HG03025 (cell line): ENCODE results near the gene CIT.
"Not testable (repeated sequence)": the region's sequence is repeated elsewhere in the genome, so short reads cannot be mapped to it uniquely, and the experiment has no call there.

Source experiments
- ATAC-seq: cut with Tn5 transposase; IDR thresholded peaks from one replicate; pipeline ENCODE4 v1.9.1; 2021; ENCODE audit warnings: mild to moderate bottlenecking, moderate library complexity; ENCODE audit not compliant: unreplicated experiment, low FRiP score

The CIT gene

GRCh38 chr12:119664642-119665041 is 212.5 kb downstream of the CIT start:
- ATAC-seq, result no peak

- no peak for ATAC-seq
Observed at GRCh38 chr12:119661882-119662281, 215.2 kb downstream of the CIT start.

- no peak for ATAC-seq
Observed at GRCh38 chr12:119660076-119660475, 217.0 kb downstream of the CIT start.

- ATAC-seq, result no peak
Observed at GRCh38 chr12:119659289-119659897, 217.7 kb downstream of the CIT start.

- ATAC-seq, result not testable (repeated sequence)
Observed at GRCh38 chr12:119658166-119658565, 219.0 kb downstream of the CIT start.

- ATAC-seq, result not testable (repeated sequence)
Observed at GRCh38 chr12:119657001-119657400, 220.1 kb downstream of the CIT start.

DNA sequence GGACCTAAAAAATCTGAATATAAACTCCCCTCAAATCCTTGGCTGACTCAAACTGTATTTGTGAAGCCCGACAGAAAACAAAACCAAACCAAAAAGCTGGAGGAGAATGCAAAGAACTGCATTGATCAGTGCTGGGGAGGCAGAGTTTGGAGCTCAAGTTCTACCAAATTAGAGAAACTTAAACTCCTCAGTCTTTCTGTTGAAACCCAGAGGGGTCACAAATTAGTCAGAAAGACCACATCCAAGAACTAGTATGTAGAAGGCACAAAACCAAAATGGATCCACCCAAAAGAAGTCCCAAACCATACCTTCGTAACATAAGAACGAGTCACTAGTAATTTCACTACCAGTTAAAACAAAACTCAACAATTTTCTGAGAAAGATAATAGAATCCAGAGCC is 224.5 kb downstream of the CIT start:
- ATAC-seq, result no peak

- no peak for ATAC-seq
Observed at GRCh38 chr12:119649202-119649808, 227.8 kb downstream of the CIT start.

GRCh38 chr12:119645535-119646059 is 231.5 kb downstream of the CIT start:
- no peak for ATAC-seq

DNA sequence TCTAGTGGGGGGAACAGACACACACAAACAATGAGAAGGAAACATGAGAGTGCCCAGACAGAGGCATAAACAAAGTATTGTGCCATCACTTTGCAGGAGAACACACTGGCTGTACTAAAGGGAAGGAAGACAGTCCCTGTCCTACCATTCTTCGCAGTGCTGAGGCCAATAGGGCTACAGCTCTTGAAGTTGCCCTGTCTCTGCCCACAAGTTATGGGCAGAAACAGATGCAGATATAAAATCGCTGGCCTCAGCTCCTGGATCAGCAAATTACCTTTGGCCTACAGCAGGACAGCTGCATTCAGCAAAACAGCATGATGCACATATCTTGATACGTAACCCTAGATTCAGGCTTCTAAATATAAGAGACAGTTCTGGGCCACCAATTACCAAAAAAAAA is 232.2 kb downstream of the CIT start:
- no peak for ATAC-seq

- no peak for ATAC-seq
Observed at GRCh38 chr12:119642986-119643385, 234.1 kb downstream of the CIT start.
